Lower lobe of right lung (tissue), 2 donors: ENCODE measurements around the gene DCLRE1B. TPM values are rescaled to one million over a fixed set of nuclear protein-coding genes. Genes with fewer than 3 reads are reported as not detected.

ENCODE experiments used
- ATAC-seq, 2 donors: fragments of 200-7000 bp; cut with Tn5 transposase; one replicate each; pipeline ENCODE4 v1.9.1; 2020 to 2022; ENCODE audit warnings: mild to moderate bottlenecking in 2 of 2, moderate library complexity in 2 of 2
- DNase-seq: peaks from one replicate; pipeline ENCODE4 v3.0.0-alpha.2; 2020
- H3K27ac ChIP-seq: fragments of 200-600 bp; one replicate; pipeline ENCODE4 v1.8.0; 2022
- H3K27me3 ChIP-seq: fragments of 200-600 bp; one replicate; pipeline ENCODE4 v1.8.0; 2022; ENCODE audit warnings: low read depth
- H3K36me3 ChIP-seq: fragments of 200-600 bp; one replicate; pipeline ENCODE4 v1.8.0; 2022; ENCODE audit warnings: mild to moderate bottlenecking
- H3K4me1 ChIP-seq: fragments of 200-600 bp; one replicate; pipeline ENCODE4 v1.8.0; 2022
- H3K4me3 ChIP-seq: fragments of 200-600 bp; one replicate; pipeline ENCODE4 v1.8.0; 2022; ENCODE audit warnings: mild to moderate bottlenecking
- H3K9me3 ChIP-seq: fragments of 200-600 bp; one replicate; pipeline ENCODE4 v1.8.0; 2022
- intact Hi-C: fragments of 100-400 bp; cut with DNase I; formaldehyde crosslinking; loops from one replicate; pipeline ENCODE4 v1.11.0; 2022
- total RNA-seq: library from RNA; stranded (reverse); fragmentation: NEBNext Ultra II Directional; extraction: Animal tissue kit (Norgen Biotek cat#: 25700); gene quantifications from one replicate; pipeline ENCODE4 v1.2.1, GENCODE V29; 2021
- TF ChIP-seq, protein P1 (sequence below): fragments of 200-600 bp; IDR thresholded peaks from one replicate; pipeline ENCODE4 v1.8.0; 2022; ENCODE audit warnings: antibody characterized with exemption, mild to moderate bottlenecking
- donor health status: DM: no; HTN: yes; CAD: no; lungs with severe emphysema.

Gene DCLRE1B
- total RNA-seq, 1 donor from 2014 or later, result 8.3 TPM

DNA sequence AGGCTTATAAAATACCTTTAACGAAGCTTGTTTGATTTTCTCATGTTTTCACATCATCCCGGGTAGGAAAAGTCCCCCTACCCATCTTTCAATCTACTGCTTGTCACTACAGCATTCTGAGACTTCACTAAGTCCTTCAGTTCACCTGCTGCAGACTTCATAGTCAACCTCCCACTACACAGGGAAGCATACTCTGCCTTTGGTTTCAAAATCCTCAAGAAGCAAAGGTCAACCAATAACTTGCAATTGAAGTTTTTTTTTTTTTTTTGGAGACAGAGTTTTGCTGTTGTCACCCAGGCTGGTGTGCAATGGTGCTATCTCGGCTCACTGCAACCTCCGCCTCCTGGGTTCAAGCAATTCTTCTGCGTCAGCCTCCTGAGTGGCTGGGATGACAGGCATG is 28.9 kb upstream of the DCLRE1B start:
- Histone ChIP-seq H3K4me1 (peaks cover 15% of the 10 kb centered on the region), H3K36me3 (no peaks in the 10 kb centered on the region), H3K9me3 (no peaks in the 10 kb centered on the region), H3K4me3 (no peak overlapping the region), H3K27ac (no peak overlapping the region), H3K27me3 (no peaks in the 10 kb centered on the region)
- DNase-seq (no peak), ATAC-seq (no peak)
- TF ChIP-seq, protein P1, sequence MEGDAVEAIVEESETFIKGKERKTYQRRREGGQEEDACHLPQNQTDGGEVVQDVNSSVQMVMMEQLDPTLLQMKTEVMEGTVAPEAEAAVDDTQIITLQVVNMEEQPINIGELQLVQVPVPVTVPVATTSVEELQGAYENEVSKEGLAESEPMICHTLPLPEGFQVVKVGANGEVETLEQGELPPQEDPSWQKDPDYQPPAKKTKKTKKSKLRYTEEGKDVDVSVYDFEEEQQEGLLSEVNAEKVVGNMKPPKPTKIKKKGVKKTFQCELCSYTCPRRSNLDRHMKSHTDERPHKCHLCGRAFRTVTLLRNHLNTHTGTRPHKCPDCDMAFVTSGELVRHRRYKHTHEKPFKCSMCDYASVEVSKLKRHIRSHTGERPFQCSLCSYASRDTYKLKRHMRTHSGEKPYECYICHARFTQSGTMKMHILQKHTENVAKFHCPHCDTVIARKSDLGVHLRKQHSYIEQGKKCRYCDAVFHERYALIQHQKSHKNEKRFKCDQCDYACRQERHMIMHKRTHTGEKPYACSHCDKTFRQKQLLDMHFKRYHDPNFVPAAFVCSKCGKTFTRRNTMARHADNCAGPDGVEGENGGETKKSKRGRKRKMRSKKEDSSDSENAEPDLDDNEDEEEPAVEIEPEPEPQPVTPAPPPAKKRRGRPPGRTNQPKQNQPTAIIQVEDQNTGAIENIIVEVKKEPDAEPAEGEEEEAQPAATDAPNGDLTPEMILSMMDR, result no peak
- intact Hi-C loops, result no loop called here

DNA sequence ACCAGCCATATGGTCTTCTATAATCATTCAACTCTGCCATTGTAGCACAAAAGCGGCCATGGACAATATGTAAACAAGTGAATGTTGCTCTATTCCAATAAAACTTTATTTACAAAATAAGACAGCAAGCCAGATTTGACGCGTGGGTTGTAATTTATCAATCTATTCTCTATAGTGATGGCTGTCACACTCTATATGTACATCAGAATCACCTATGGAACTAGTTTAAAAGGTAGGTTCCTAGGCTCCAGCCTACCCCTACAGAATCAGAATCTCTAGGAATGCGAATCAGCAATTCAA is 25.4 kb upstream of the DCLRE1B start:
- no peak for ATAC-seq
- H3K36me3 ChIP-seq, result no peaks in the 10 kb centered on the region
- H3K27me3 ChIP-seq, result no peaks in the 10 kb centered on the region
- H3K9me3 ChIP-seq, result no peaks in the 10 kb centered on the region
- H3K4me3 ChIP-seq, result no peak overlapping the region
- no peak for DNase-seq
- intact Hi-C loops, result no loop called here
- no peak overlapping the region for H3K27ac ChIP-seq
- TF ChIP-seq, protein P1, result no peak
- H3K4me1 ChIP-seq, result no peaks in the 10 kb centered on the region

DNA sequence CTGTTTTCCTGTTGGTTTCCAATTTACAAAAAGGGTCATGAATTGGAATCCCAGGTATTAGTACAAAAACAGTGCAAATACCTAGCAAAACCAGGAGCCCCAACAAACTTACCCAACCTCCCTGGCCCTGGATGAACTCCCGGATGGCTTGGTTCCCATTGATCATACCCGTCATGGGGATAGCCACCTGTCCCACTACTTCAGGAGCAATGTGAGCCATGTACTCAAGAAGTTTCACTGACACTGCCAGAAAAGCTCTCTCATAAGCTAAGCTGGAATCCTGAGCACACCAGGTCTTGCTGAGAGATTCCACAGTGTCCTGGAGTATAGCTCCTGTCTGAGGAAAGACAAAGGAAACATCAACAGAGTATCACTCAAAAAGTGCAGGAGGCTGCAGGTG is 23.5 kb upstream of the DCLRE1B start:
- ATAC-seq (no peak), DNase-seq (no peak)
- Histone ChIP-seq H3K4me1 (no peaks in the 10 kb centered on the region), H3K36me3 (no peaks in the 10 kb centered on the region), H3K27ac (no peak overlapping the region), H3K4me3 (no peak overlapping the region), H3K9me3 (no peaks in the 10 kb centered on the region), H3K27me3 (no peaks in the 10 kb centered on the region)
- TF ChIP-seq, protein P1, result no peak
- intact Hi-C loops, result no loop called here

DNA sequence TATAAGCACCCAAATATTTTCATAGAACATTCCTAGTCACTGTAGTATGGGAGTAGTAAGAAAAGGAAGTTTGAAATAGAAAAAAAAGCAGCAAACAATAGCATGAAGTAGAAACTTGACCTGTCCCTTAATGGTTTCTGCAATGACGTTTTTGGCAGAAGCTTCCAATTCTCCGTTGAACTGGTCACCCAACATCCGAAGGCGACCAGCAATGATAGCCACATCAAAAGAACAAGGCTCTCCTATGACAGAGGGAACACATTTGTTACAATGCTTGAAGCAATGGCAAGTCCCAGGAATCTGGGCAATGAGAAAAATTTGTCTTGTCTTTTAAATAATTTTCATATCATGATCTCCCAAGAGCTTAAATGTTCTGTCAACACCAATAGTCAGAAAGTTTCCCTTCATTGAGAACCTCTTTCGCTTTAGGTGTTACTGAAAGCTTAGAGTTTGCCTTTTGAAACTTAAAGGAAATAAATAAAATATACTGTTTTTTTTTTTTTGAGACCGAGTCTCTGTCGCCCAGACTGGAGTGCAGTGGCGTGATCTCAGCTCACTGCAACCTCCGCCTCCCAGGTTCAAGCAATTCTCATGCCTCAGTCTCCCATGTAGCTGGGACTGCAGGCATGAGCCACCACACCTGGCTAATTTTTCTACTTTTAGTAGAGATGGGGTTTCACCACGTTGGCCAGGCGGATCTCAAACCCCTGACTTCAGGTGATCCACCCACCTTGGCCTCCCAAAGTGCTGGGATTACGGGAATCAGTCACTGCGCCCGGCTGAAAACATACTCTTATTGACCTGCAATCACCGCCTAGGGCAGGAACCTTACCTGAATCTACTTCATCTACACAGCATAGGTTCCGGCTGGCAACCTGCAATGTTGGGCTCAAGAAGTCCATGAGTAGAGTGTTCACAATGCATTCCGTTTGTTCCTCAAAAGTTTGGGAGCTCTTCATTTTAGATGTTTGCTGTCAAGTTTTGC is 18.4 kb upstream of the DCLRE1B start:
- TF ChIP-seq, protein P1, result no peak
- DNase-seq, result no peak
- Histone ChIP-seq H3K27me3 (no peaks in the 10 kb centered on the region), H3K9me3 (no peaks in the 10 kb centered on the region), H3K36me3 (no peaks in the 10 kb centered on the region), H3K4me3 (no peak overlapping the region), H3K4me1 (no peaks in the 10 kb centered on the region), H3K27ac (peak overlapping the region; percentile 57)
- intact Hi-C loops, result no loop called here
- ATAC-seq, result peak; percentile 75 to 79

DNA sequence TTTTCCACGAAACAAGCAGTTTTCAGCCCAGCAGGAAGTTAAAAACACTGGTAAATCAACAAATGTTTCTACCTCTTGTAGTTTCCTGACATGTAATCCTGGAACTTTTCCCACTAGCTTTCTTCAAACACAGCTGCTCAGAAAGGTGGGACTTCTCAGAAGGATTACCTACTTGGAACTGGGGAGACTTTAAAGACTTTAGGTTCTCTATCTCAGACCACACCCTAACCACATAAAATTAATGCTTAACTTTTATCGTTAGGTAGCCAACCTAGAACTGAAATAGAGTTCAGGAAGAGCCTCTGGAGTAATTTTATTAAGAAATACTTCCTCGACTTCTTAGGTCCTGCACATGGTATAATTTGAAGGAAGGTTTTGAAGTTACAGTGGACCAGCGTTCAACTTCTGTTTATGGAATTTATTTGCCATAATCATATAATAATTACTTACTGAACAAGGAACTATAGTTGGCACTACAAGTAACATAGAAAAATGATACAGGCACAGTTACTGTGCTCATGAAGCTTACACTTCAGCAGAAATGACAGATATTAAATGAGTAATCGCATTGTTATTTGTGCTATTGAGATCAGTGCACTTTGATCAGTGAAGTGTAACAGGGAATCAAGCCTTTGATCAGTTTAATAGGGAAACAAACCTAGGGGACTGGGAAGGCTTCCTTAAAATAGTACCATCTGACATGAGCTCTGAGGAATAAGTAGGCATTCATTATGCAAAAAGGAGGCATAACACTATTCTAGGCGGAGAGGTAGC is 17.5 kb upstream of the DCLRE1B start, which contains the start of gene BCL2L15:
BCL2L15 (minus strand) TSS at position 180 of the 774 bp plus-strand sequence. CDS start 206 bp downstream, outside the sequence.
- Histone ChIP-seq H3K4me3 (no peak within 1 kb of the TSS), H3K36me3 (no peaks in the 10 kb centered on the region), H3K27me3 (no peaks in the 10 kb centered on the region), H3K9me3 (no peaks in the 10 kb centered on the region), H3K27ac (peak within 1 kb of the TSS; percentile 57), H3K4me1 (no peaks in the 10 kb centered on the region)
- intact Hi-C loops, result no loop called here
- DNase-seq (no peak), ATAC-seq (peak; percentile 88 to 91)
- TF ChIP-seq, protein P1, result no peak
